H1 (cell line): ENCODE data around the gene CPNE4. TPM values are rescaled to one million over a fixed set of nuclear protein-coding genes. Genes with fewer than 3 reads are reported as not detected.

Source experiments
- CTCF ChIA-PET: fragments of 300-600 bp; sonication (Branson Sonifier 250); formaldehyde crosslinking; loops from one replicate; lab custom pipeline; 2021; ENCODE audit not compliant: partially characterized antibody; lab: Charles Lee
- POLR2A ChIA-PET: fragments of 300-600 bp; sonication (Branson Sonifier 250); formaldehyde crosslinking; loops from one replicate; lab custom pipeline; 2021; ENCODE audit warnings: inconsistent platforms; ENCODE audit not compliant: partially characterized antibody; lab: Charles Lee
- DNase-seq, 2 experiments: peaks; one replicate each; pipeline versions ENCODE4 v3.0.0 to v3.0.0-alpha.2; 2010 to 2022; ENCODE audit warnings: low spot score in 2 of 2, low read depth in 1 of 2, mixed read lengths in 1 of 2
- FAIRE-seq: peaks from 2 replicates; lab custom pipeline; 2011; peaks lifted over from hg19 to GRCh38; lab: Jason Lieb, UNC
- H2AFZ ChIP-seq: 2 replicates; pipeline ENCODE4 v1.8.1; 2012; ENCODE audit warnings: low read length, inconsistent platforms
- H2AK5ac ChIP-seq: 2 replicates; pipeline ENCODE4 v1.6.1; 2013; ENCODE audit warnings: low read depth, low read length
- H2BK120ac ChIP-seq: replicated peaks from 2 replicates; pipeline ENCODE3; 2013; ENCODE audit warnings: low read depth, low read length, inconsistent platforms
- H2BK12ac ChIP-seq: 2 replicates; pipeline ENCODE4 v1.6.1; 2013; ENCODE audit warnings: low read depth, low read length
- H2BK15ac ChIP-seq: 2 replicates; pipeline ENCODE4 v1.6.1; 2013; ENCODE audit warnings: low read length
- H2BK20ac ChIP-seq: 2 replicates; pipeline ENCODE4 v1.6.1; 2013; ENCODE audit warnings: low read length
- H2BK5ac ChIP-seq: 2 replicates; pipeline ENCODE4 v1.6.1; 2013; ENCODE audit warnings: low read depth, low read length
- H3K14ac ChIP-seq: 2 replicates; pipeline ENCODE4 v1.6.1; 2013; ENCODE audit warnings: inconsistent platforms; ENCODE audit not compliant: insufficient read length
- H3K18ac ChIP-seq: 2 replicates; pipeline ENCODE4 v1.6.1; 2013; ENCODE audit warnings: low read length; ENCODE audit errors: extremely low read depth
- H3K23ac ChIP-seq: 2 replicates; pipeline ENCODE4 v1.6.1; 2013; ENCODE audit warnings: inconsistent platforms; ENCODE audit not compliant: insufficient read length
- H3K23me2 ChIP-seq: 2 replicates; pipeline ENCODE4 v1.6.1; 2013; ENCODE audit warnings: low read depth, low read length
- H3K27ac ChIP-seq: 2 replicates; pipeline ENCODE4 v1.6.1; 2011; ENCODE audit warnings: low read depth, low read length, inconsistent platforms
- H3K27me3 ChIP-seq, 4 experiments: replicated peaks in 1 of 4; 1 replicate in 1 of 4; 2 replicates in 3 of 4; pipeline versions ENCODE4 v1.6.1 to v1.8.1; 2011 to 2013; ENCODE audit warnings: low read length in 3 of 4, mild to moderate bottlenecking in 3 of 4, inconsistent platforms in 2 of 4, mixed read lengths in 2 of 4, moderate library complexity in 1 of 4; ENCODE audit not compliant: control insufficient read depth in 3 of 4, insufficient read depth in 3 of 4; ENCODE audit errors: extremely low read depth in 1 of 4
- H3K36me3 ChIP-seq, 4 experiments: 2 replicates each; pipeline versions ENCODE4 v1.6.1 to v1.8.1; 2011 to 2013; ENCODE audit warnings: mild to moderate bottlenecking in 4 of 4, low read length in 3 of 4, moderate library complexity in 2 of 4, control low read depth in 1 of 4, inconsistent platforms in 1 of 4; ENCODE audit not compliant: insufficient read depth in 4 of 4, control insufficient read depth in 2 of 4
- H3K4ac ChIP-seq: replicated peaks from 2 replicates; pipeline ENCODE3; 2013; ENCODE audit warnings: low read length, low read depth, mixed read lengths, inconsistent platforms; ENCODE audit not compliant: insufficient read length
- H3K4me1 ChIP-seq, 4 experiments: replicated peaks in 1 of 4; 1 replicate in 1 of 4; 2 replicates in 3 of 4; pipeline versions ENCODE4 v1.6.1 to v1.8.1; 2011 to 2013; ENCODE audit warnings: low read length in 3 of 4, inconsistent platforms in 2 of 4, mixed read lengths in 1 of 4; ENCODE audit not compliant: insufficient read depth in 4 of 4, control insufficient read depth in 3 of 4
- H3K4me2 ChIP-seq, 2 experiments: 2 replicates each; pipeline versions ENCODE4 v1.6.1 to v1.8.1; 2011 to 2013; ENCODE audit warnings: low read depth in 2 of 2, low read length in 2 of 2, control low read depth in 1 of 2, inconsistent platforms in 1 of 2, mild to moderate bottlenecking in 1 of 2; ENCODE audit not compliant: insufficient read depth in 1 of 2
- H3K4me3 ChIP-seq, 4 experiments: fragments of 200-600, 300-600 bp in 1 of 4; sonication (generic), shearing (Covaris generic), sonication (Bioruptor Twin) in 1 of 4; 2 replicates each; pipeline versions ENCODE4 v1.5.1 to v1.8.1; 2011 to 2016; ENCODE audit warnings: low read length in 4 of 4, low read depth in 3 of 4, control low read depth in 2 of 4, inconsistent platforms in 2 of 4, mild to moderate bottlenecking in 2 of 4, mixed read lengths in 1 of 4, moderate library complexity in 1 of 4; ENCODE audit not compliant: insufficient read depth in 2 of 4; ENCODE audit errors: extremely low read depth in 1 of 4
- H3K56ac ChIP-seq: replicated peaks from 2 replicates; pipeline ENCODE3; 2013; ENCODE audit warnings: low read depth, mild to moderate bottlenecking, mixed read lengths, low read length, inconsistent platforms; ENCODE audit not compliant: insufficient read length
- H3K79me1 ChIP-seq: 2 replicates; pipeline ENCODE4 v1.6.1; 2013; ENCODE audit warnings: low read depth, low read length, control low read depth
- H3K79me2 ChIP-seq, 2 experiments: 2 replicates each; pipeline versions ENCODE4 v1.6.1 to v1.8.1; 2012 to 2013; ENCODE audit warnings: low read length in 2 of 2, mild to moderate bottlenecking in 2 of 2, inconsistent platforms in 1 of 2; ENCODE audit not compliant: insufficient read depth in 2 of 2, control insufficient read depth in 1 of 2
- H3K9ac ChIP-seq, 4 experiments: replicated peaks in 1 of 4; 1 replicate in 1 of 4; 2 replicates in 3 of 4; pipeline versions ENCODE4 v1.6.1 to v1.8.1; 2011 to 2013; ENCODE audit warnings: low read depth in 3 of 4, low read length in 3 of 4, control low read depth in 2 of 4, mild to moderate bottlenecking in 2 of 4, moderate library complexity in 2 of 4, inconsistent platforms in 1 of 4; ENCODE audit errors: extremely low read depth in 1 of 4
- H3K9me3 ChIP-seq, 2 experiments: 2 replicates each; pipeline versions ENCODE4 v1.6.1 to v1.8.1; 2012 to 2013; ENCODE audit warnings: mild to moderate bottlenecking in 2 of 2, moderate library complexity in 2 of 2, control low read depth in 1 of 2, inconsistent platforms in 1 of 2, low read depth in 1 of 2, low read length in 1 of 2, mixed read lengths in 1 of 2; ENCODE audit not compliant: insufficient read depth in 2 of 2
- H4K20me1 ChIP-seq, 2 experiments: replicated peaks in 1 of 2; 2 replicates each; pipeline versions ENCODE3 to v1.8.1; 2011 to 2013; ENCODE audit warnings: inconsistent platforms in 2 of 2, low read length in 2 of 2, mild to moderate bottlenecking in 1 of 2; ENCODE audit not compliant: insufficient read depth in 2 of 2, control insufficient read depth in 1 of 2
- H4K5ac ChIP-seq: 2 replicates; pipeline ENCODE4 v1.6.1; 2013; ENCODE audit warnings: low read length, low read depth, mixed read lengths, inconsistent platforms; ENCODE audit not compliant: insufficient read length
- H4K8ac ChIP-seq: 2 replicates; pipeline ENCODE4 v1.8.0; 2013; ENCODE audit warnings: mild to moderate bottlenecking, moderate library complexity, low read length, inconsistent platforms; ENCODE audit not compliant: insufficient read depth; ENCODE audit errors: extremely low read depth
- H4K91ac ChIP-seq: replicated peaks from 2 replicates; pipeline ENCODE3; 2013; ENCODE audit warnings: low read length, mixed read lengths, inconsistent platforms; ENCODE audit not compliant: insufficient read length
- ASH2L ChIP-seq: fragments of 200-600, 300-600 bp; sonication (generic); IDR thresholded peaks from one replicate; pipeline ENCODE4 v1.7.1; 2017; ENCODE audit warnings: low read length
- BCL11A ChIP-seq, 2 experiments: IDR thresholded peaks; one replicate each; pipeline ENCODE4 v1.6.1; 2011; ENCODE audit warnings: low read depth in 2 of 2, low read length in 2 of 2, mild to moderate bottlenecking in 2 of 2
- BRCA1 ChIP-seq: IDR thresholded peaks from 2 replicates; pipeline ENCODE4 v1.6.1; 2012; ENCODE audit warnings: low read depth, low read length, improper control_type of control experiment
- CBX5 ChIP-seq: fragments of 300-800, 300-1000 bp; sonication (generic); IDR thresholded peaks from 2 replicates; pipeline ENCODE4 v1.7.1; 2016; ENCODE audit warnings: antibody characterized with exemption, low read length, low read depth
- CEBPB ChIP-seq: IDR thresholded peaks from 2 replicates; pipeline ENCODE4 v1.6.1; 2012; ENCODE audit warnings: low read depth, low read length
- CHD2 ChIP-seq: IDR thresholded peaks from 2 replicates; pipeline ENCODE4 v1.6.1; 2012; ENCODE audit warnings: low read length, improper control_type of control experiment
- GABPA ChIP-seq: IDR thresholded peaks from 2 replicates; pipeline ENCODE4 v1.6.1; 2011; ENCODE audit warnings: mild to moderate bottlenecking, low read length, moderate library complexity, borderline replicate concordance; ENCODE audit not compliant: insufficient read depth
- HDAC2 ChIP-seq, 2 experiments: fragments of 300-600 bp in 1 of 2; sonication (generic) in 1 of 2; IDR thresholded peaks; 2 replicates each; pipeline ENCODE4 v1.6.1; 2011 to 2012; ENCODE audit warnings: low read depth in 2 of 2, low read length in 2 of 2, mild to moderate bottlenecking in 2 of 2, moderate library complexity in 2 of 2, borderline replicate concordance in 1 of 2, inconsistent platforms in 1 of 2
- KDM5A ChIP-seq: fragments of 200-600 bp; IDR thresholded peaks from 2 replicates; pipeline ENCODE4 v1.7.1; 2012; ENCODE audit warnings: mild to moderate bottlenecking, low read length, inconsistent platforms, mixed read lengths
- MAFK ChIP-seq: IDR thresholded peaks from 2 replicates; pipeline ENCODE4 v1.6.1; 2012; ENCODE audit warnings: low read depth, mild to moderate bottlenecking, improper control_type of control experiment, low read length
- NRF1 ChIP-seq: IDR thresholded peaks from 2 replicates; pipeline ENCODE4 v1.6.1; 2011; ENCODE audit warnings: mild to moderate bottlenecking, low read depth, low read length, improper control_type of control experiment
- RBBP5 ChIP-seq: IDR thresholded peaks from 2 replicates; pipeline ENCODE4 v1.7.1; 2012; ENCODE audit warnings: low read depth, mild to moderate bottlenecking, inconsistent platforms, low read length, moderate library complexity, borderline replicate concordance
- SRF ChIP-seq: IDR thresholded peaks from 2 replicates; pipeline ENCODE4 v1.6.1; 2011; ENCODE audit warnings: mild to moderate bottlenecking, low read depth, low read length, moderate library complexity
- polyA plus RNA-seq, 7 experiments: library from polyadenylated mRNA; depleted of rRNA in 3 of 7; stranded (reverse) in 5 of 7; unstranded in 2 of 7; fragments of >200 nt in 5 of 7; fragments of 200-250 nt in 2 of 7; gene quantifications; 1 replicate in 5 of 7; 2 replicates in 1 of 7; 4 replicates in 1 of 7; pipeline versions ENCODE4 v1.2.1 to v1.2.3, GENCODE V29; 2011 to 2013; ENCODE audit warnings: missing spikeins in 2 of 7, mixed read lengths in 2 of 7
- total RNA-seq: library from RNA; stranded (reverse); fragmentation: NEBNext Ultra II Directional; extraction: Animal tissue kit (Norgen Biotek cat#: 25700); gene quantifications from 2 replicates; pipeline ENCODE4 v1.2.1, GENCODE V29; 2021
- TF ChIP-seq, protein P1 (sequence below), 3 experiments: IDR thresholded peaks; 1 replicate in 2 of 3; 2 replicates in 1 of 3; pipeline versions ENCODE4 v1.5.1 to v1.6.1; 2011; ENCODE audit warnings: low read length in 3 of 3, mild to moderate bottlenecking in 3 of 3, inconsistent platforms in 2 of 3, low read depth in 1 of 3, moderate library complexity in 1 of 3; ENCODE audit not compliant: insufficient read depth in 1 of 3; ENCODE audit errors: control extremely low read depth in 1 of 3

CPNE4 gene
- total and polyA plus RNA-seq, 2 of the 8 experiments (the other 6 are each of a cell fraction or from before 2014, with no cell fraction given) = 0.82 to 3.8 TPM

DNA sequence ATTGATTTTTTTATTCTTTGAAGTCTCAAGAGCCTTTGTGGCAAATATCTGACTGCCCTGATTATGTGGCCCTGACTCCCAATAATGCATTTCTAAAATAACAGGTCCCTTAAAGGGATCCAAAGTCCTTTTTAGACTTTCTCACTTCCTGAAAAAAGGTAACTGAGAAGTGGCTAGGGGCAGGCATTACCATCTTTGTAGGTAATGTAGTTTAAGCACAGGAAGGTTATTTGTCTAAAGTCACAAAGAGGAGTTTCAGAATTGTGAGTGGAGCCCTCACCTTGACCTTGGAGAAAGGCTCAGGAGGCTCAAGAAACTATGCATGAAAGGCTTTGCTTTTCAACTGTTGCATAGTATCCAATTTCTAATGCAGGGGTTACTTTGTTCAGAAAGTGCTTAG lies 389.2 kb downstream of the CPNE4 start:
- no peaks in the 10 kb centered on the region for H3K9me3 ChIP-seq
- H3K23me2 ChIP-seq = no peaks in the 10 kb centered on the region
- POLR2A ChIA-PET = no interaction called here
- no peak overlapping the region for H2BK15ac ChIP-seq
- H3K23ac ChIP-seq = no peak overlapping the region
- H2AK5ac ChIP-seq = no peak overlapping the region
- no peak overlapping the region for H3K27ac ChIP-seq
- no peaks in the 10 kb centered on the region for H4K20me1 ChIP-seq
- H2BK5ac ChIP-seq = no peak overlapping the region
- DNase-seq = no peak
- H3K36me3 ChIP-seq = no peaks in the 10 kb centered on the region
- CTCF ChIA-PET = no interaction called here
- H2BK12ac ChIP-seq = no peak overlapping the region
- no peak overlapping the region for H3K18ac ChIP-seq
- no peak overlapping the region for H4K5ac ChIP-seq
- no peak overlapping the region for H3K4me2 ChIP-seq
- H3K79me1 ChIP-seq = no peaks in the 10 kb centered on the region
- H3K4me3 ChIP-seq = no peak overlapping the region
- no peak overlapping the region for H3K4ac ChIP-seq
- no peak overlapping the region for H2BK20ac ChIP-seq
- H3K79me2 ChIP-seq = no peaks in the 10 kb centered on the region
- H3K4me1 ChIP-seq = no peaks in the 10 kb centered on the region
- H4K8ac ChIP-seq = no peak overlapping the region
- no peak overlapping the region for H3K14ac ChIP-seq
- FAIRE-seq = no peak
- peaks cover 0 to 1% (median 0%) of the 10 kb centered on the region in 4 experiments; a peak in 1 of 7 replicates for H3K27me3 ChIP-seq
- H3K56ac ChIP-seq = no peak overlapping the region
- no peak overlapping the region for H3K9ac ChIP-seq
- H2BK120ac ChIP-seq = no peak overlapping the region
- H4K91ac ChIP-seq = no peak overlapping the region
- no peak overlapping the region for H2AFZ ChIP-seq
- no peak for TF ChIP-seq RBBP5
- no peak for TF ChIP-seq SRF
- no peak for TF ChIP-seq NRF1
- no peak for TF ChIP-seq GABPA
- TF ChIP-seq MAFK = no peak
- no peak for TF ChIP-seq ASH2L
- TF ChIP-seq, protein P1, sequence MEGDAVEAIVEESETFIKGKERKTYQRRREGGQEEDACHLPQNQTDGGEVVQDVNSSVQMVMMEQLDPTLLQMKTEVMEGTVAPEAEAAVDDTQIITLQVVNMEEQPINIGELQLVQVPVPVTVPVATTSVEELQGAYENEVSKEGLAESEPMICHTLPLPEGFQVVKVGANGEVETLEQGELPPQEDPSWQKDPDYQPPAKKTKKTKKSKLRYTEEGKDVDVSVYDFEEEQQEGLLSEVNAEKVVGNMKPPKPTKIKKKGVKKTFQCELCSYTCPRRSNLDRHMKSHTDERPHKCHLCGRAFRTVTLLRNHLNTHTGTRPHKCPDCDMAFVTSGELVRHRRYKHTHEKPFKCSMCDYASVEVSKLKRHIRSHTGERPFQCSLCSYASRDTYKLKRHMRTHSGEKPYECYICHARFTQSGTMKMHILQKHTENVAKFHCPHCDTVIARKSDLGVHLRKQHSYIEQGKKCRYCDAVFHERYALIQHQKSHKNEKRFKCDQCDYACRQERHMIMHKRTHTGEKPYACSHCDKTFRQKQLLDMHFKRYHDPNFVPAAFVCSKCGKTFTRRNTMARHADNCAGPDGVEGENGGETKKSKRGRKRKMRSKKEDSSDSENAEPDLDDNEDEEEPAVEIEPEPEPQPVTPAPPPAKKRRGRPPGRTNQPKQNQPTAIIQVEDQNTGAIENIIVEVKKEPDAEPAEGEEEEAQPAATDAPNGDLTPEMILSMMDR (IDR thresholded peaks at IDR 0.05; ENCODE audit: control extremely low read depth in 1 of 3, insufficient read depth in 1 of 3, low read depth in 1 of 3, low read length in 3 of 3) = no peak
- TF ChIP-seq KDM5A = no peak
- TF ChIP-seq HDAC2 (IDR thresholded peaks at IDR 0.05; ENCODE audit: borderline replicate concordance in 1 of 2, low read depth in 2 of 2, low read length in 2 of 2) = no peak
- TF ChIP-seq CBX5 = no peak
- no peak for TF ChIP-seq CHD2
- no peak for TF ChIP-seq BCL11A (IDR thresholded peaks at IDR 0.05; ENCODE audit: low read depth in 2 of 2, low read length in 2 of 2)
- no peak for TF ChIP-seq CEBPB
- TF ChIP-seq BRCA1 = no peak
